HG03139 (cell line): Measurements from ENCODE around the gene SLC34A1.
A peak's percentile ranks its signal among the peaks of the same experiment; 100 is the strongest.

ENCODE experiments used
- ATAC-seq: cut with Tn5 transposase; IDR thresholded peaks from one replicate; pipeline ENCODE4 v1.9.1; 2021; ENCODE audit not compliant: unreplicated experiment

Gene SLC34A1

GRCh38 chr5:177385720-177386119 is 1.5 kb downstream of the SLC34A1 start:
- no peak for ATAC-seq

GRCh38 chr5:177386542-177386941 is 2.3 kb downstream of the SLC34A1 start:
- ATAC-seq, result no peak

- no peak for ATAC-seq
These were observed 3.2 kb downstream of the SLC34A1 start for GRCh38 chr5:177387405-177387804.

GRCh38 chr5:177388521-177389052 is 4.4 kb downstream of the SLC34A1 start:
- ATAC-seq, result no peak

- no peak for ATAC-seq
These were observed 5.3 kb downstream of the SLC34A1 start for GRCh38 chr5:177389241-177390169.

GRCh38 chr5:177390363-177391300 is 6.4 kb downstream of the SLC34A1 start:
- no peak for ATAC-seq

GRCh38 chr5:177392765-177393164 is 8.5 kb downstream of the SLC34A1 start:
- ATAC-seq, result no peak

GRCh38 chr5:177393206-177393765 is 9.1 kb downstream of the SLC34A1 start:
- no peak for ATAC-seq

- ATAC-seq, result no peak
These were observed 9.8 kb downstream of the SLC34A1 start for GRCh38 chr5:177393990-177394389.

GRCh38 chr5:177396078-177396477 is 11.8 kb downstream of the SLC34A1 start:
- no peak for ATAC-seq

- no peak for ATAC-seq
These were observed 12.6 kb downstream of the SLC34A1 start for GRCh38 chr5:177396807-177397206.

GRCh38 chr5:177397875-177398390 is 13.7 kb downstream of the SLC34A1 start:
- no peak for ATAC-seq

- ATAC-seq, result no peak
These were observed 16.0 kb downstream of the SLC34A1 start, which contains the start of gene PFN3 for GRCh38 chr5:177399997-177400868. Gene PFN3, minus strand, starts transcription at chr5:177400661. Its CDS starts 85 bp downstream, at chr5:177400576.

- no peak for ATAC-seq
These were observed 18.2 kb downstream of the SLC34A1 start for GRCh38 chr5:177402271-177403043.

GRCh38 chr5:177403102-177403791 is 19.0 kb downstream of the SLC34A1 start:
- peak; percentile 19 for ATAC-seq

GRCh38 chr5:177403792-177404640 is 19.8 kb downstream of the SLC34A1 start:
- ATAC-seq, result peak; percentile 61

GRCh38 chr5:177404641-177405179 is 20.5 kb downstream of the SLC34A1 start:
- no peak for ATAC-seq
